Activated gamma-delta T cell treated with Interleukin-2 at 50 U/mL for 16 hours (primary cell): ENCODE data around the gene C9orf152.
"Not testable (repeated sequence)": the region's sequence is repeated elsewhere in the genome, so short reads cannot be mapped to it uniquely, and the experiment has no call there.

ENCODE experiments used
- DNase-seq: peaks from one replicate; pipeline ENCODE4 v3.0.0-alpha.2; 2020

Gene C9orf152, protein sequence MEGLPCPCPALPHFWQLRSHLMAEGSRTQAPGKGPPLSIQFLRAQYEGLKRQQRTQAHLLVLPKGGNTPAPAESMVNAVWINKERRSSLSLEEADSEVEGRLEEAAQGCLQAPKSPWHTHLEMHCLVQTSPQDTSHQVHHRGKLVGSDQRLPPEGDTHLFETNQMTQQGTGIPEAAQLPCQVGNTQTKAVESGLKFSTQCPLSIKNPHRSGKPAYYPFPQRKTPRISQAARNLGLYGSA

DNA sequence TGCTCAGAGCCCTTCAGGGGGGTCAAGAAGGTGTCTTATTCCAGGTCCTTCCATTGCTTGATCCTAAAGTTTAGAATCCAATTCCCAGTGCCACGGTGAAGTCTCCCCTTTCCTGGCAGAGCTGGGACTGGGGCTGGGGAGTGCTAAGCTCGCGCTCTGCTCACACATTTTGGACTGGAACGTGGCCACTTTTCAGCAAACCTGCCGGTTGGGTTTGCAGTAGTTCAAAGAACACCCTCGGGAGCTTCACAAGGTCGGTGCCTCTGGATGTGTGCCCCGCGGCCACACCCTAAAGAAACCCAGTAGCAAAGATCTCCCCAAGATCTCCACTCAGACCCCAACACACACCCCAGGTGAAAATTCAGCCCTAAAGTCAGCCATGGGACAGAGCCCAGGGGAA lies at the start of gene C9orf152:
C9orf152 (minus strand) TSS at position 129 of the 400 bp plus-strand sequence. CDS start 580 bp downstream, outside the sequence.
- no peak for DNase-seq

DNA sequence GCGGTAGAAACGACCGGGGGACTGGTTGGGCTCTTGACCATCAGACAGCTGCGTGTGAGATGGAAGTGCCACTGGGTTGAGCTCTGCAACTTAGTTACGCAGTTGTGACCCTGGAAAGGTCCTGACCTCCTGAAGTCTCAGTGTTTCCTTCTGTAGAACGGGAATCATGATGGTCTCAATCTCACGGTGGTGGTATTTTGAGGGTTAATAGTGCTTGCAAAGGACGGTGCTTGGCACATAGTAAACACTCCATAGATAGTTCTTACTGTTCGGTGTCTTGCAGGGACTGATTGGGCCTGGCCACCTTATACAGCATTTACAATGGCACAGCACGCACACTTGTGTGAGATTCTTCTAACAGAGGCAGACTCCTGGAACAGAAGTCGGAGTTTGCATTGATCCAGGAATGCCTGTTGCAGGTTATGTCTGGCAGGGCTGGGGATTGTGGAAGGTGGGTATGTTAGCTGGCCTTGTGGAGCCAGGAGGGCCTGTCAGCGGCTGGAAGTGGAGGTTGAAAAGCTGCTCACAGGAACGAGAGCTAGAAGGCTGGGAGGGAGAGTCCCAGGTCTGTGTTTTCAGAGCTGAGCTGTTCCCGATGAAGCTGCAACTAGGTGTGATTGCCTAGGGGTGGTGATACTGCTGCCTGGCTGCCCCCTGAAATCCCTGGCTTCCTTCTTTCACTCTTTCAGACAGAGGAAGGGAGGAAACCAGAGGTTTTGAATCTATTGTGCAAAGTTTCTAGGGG lies 49.3 kb upstream of the C9orf152 start:
- no peak for DNase-seq

DNA sequence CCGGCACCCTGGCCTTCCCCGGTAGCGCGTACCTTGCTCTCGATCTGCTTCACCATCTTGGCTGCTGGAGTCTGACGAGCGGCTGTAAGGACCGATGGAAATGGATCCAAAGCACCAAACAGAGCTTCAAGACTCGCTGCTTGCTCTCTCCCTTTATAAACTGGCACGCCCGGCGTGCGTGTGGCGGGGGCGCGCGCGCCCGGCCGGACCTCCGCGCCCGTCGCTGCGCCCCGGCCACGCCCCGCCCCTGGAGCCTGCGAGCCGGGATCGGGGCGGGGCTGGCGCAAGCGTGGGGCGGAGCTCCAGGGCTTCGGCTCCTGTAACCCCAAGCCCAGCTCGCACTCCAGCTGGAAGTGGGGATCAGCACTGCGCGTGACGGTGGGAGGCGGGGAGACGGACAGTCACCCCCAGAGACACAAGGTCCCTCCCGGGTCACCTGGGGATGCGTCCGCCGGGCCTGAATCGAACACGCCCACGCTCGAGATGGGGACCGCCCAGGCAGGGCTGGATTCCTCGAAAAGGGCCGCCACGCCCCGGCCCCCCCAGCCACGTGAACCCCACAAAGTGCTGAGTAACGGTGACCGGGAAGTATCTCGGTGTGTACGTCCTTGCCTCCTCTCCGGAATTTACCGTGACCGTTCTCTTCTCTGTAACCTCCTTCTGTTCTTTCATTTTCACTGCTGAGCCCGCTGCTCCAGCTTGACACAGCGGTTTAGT lies 48.6 kb upstream of the C9orf152 start, which contains the start of gene TXN:
TXN (minus strand) TSS at position 128 of the 717 bp plus-strand sequence; CDS start at position 56, 72 bp downstream.
- DNase-seq: peak; percentile 74

DNA sequence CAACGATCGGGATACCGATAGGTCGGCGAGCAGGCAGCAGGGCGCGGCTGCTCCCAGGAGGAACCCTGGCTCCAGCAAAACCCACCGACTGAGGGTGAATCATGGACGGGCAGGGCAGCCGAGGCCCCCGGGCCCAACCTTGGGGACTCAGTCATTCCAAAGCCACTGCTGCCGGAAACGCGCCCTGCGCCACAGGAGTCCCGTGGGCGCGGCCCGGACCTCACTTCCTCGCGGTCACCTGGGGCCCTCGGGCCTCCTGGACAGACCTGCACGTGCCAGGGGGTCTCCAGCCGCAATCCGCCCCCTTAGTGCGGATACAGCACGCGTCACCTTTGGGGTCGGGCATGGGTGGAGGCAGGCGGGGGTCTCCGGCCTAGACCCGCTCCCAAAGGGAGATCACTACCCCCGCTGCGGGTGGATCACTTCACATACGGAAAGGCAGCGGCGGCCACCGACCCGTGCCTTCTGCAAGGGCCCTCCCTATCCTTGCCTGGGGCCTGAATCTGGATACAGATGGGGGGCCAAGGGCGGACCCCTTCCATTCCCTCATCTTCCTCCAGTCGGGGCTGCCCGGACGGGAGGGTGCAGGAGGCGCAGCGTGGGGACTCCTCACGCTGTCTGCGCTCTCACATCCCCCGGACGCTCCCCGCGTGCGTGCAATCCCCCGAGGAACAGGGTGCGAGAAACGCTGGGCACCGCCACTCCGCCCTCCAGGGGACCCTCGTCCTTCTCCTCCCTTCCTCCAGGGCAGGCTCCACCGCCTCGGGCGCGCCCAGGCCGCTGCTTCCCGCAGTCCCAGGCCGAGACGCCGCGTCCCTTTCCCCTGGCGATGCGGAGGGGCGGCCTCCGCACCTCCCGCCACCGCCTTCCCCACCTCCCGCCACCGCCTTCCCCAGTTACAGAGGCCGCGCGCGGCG lies 47.8 kb upstream of the C9orf152 start:
- DNase-seq: peak; percentile 16

DNA sequence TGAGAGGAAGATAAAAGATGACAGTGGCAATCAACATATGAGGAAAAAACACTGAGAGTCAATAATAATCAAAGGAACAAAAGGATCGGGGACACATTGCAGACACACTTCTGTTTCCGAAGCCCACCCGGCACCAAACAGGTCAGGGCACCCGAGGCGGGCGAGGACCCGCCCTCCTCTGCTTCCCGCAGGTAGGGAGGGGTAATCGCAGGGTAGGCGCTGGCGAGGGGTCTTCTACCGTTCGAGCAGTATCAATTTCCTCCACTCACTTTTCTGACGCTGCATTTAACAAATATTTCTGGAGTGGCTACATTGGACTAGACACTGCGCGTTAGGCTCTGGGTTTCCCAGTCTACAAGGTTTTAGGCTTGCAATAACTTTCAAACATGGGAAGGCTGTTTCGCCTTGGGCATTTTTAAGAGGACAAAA lies 47.1 kb upstream of the C9orf152 start:
- no peak for DNase-seq

DNA sequence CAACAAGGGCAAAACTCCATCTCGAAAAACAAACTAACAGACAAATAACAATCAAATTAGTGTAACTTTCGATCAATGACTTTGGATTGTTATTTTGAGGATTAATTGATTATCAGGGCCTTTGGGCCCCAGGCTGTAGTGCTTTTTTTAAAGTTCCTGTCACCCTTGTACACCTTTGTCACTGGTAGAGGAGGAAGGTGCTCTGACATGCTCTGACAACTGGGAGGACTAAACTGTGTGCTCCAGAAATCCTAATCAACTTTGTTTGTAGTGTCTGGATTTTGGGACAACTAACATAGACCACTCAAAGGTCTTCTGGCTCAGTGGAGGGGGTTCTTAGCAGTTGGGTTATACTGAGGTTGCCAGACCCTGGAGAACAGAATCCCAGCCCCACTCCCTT lies 46.5 kb upstream of the C9orf152 start:
- no peak for DNase-seq

DNA sequence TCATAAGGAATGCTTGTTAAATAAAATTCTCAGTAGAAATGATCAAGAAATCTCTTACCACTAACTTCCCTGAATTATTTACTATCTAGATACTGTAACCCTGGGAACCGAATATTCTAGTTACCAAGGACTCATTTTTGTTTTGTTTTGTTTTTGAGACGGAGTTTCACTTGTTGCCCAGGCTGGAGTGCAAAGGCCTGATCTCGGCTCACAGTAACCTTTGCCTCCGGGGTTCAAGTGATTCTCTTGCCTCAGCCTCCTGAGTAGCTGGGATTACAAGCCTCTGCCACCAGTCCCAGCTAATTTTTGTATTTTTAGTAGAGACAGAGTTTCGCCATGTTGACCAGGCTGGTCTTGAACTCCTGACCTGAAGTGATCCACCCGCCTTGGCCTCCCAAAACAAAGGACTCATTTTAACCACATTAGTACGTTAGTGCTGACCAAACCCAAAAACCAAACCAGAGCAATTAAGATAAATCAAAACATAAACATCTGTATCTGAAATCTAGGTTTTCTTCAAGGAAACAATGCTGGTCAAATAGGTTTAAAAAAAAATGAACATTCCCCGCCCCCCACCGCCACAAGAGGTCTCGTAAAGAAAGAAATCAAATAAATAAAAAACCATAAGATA lies 44.7 kb upstream of the C9orf152 start:
- DNase-seq: no peak

DNA sequence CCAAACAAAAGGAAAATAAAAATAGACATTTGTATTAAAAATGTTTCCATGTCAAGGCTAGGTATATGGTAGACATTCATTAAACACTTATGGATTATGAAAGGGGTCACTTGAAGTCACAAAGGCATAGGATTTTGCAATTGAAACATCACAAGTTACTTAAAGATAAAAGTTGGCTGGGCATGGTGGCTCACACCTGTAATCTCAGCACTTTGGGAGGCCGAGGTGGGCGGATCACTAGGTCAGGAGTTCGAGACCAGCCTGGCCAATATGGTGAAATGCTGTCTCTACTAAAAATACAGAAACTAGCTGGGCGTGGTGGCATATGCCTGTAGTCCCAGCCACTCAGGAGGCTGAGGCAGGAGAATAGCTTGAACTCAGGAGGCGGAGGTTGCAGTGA lies 43.8 kb upstream of the C9orf152 start:
- DNase-seq: not testable (repeated sequence)

DNA sequence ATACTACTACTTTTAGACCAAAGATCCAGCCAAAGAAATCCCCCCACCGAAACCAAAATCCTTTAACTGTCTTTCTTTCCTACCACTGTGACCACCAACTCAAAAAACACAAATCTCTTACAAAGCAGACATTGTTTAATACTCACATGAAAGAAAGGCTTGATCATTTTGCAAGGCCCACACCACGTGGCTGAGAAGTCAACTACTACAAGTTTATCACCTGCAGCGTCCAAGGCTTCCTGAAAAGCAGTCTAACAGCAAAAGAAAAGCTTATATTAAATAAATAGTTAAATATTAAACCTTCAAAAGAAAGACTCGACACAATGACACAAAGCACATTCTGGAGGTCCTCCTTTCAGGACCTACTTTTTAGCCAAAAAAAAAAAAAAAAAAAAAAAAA lies 43.3 kb upstream of the C9orf152 start:
- DNase-seq: no peak

DNA sequence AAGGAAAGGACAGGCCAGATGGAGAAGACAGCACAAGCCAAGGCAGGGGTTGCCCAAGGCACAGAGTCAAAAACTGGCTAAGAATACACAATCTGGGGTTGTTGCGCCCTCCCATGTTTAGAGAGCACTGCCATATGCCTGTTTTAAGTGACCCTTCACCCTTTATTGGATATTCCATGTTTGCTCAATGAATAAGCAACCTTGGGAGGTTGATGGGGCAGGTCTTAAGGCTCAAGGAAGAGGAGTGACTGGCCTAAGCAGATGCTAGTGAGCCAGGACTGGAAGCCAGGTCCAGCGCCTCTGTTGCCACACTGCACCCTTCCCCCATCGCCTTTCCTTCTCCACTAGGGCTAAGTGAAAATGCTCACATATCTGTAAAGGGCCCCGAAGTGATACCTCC lies 41.6 kb upstream of the C9orf152 start:
- DNase-seq: no peak

DNA sequence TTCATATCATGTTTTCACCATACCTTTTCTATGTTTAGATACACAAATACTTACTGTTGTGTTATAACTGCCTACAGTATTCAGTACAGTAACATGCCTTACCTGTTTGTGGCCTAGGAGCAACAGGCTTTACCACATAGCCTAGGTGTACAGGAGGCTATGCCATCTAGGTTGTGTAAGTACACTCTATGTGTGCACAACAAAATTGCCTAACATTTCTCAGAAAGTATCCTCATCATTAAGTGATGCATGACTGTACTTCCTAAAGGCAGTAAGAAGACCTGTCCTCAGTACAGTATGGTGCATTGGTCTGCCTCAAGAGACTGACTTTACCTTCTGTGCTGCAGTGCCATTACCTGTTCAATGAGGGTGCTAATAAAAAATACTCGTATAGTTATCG lies 40.4 kb upstream of the C9orf152 start:
- no peak for DNase-seq

DNA sequence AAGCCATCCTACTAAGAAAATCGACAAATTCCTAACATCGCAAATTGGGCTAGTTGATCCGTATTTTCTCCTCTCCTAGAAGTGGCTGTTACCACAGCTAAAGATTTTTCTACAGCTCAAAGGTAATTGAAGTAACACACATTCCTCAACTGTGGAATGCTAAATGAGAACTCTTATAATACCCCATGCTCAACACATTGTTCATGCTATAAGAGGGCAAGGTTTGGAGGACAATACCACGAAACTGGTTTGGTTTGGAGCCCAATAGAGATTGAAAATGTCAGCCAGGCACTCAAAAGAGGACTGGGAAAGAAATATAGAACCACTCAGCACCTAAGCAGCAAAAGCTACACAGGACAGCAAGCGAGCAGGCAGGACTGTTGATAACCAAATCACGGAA lies 38.3 kb upstream of the C9orf152 start:
- DNase-seq: no peak

DNA sequence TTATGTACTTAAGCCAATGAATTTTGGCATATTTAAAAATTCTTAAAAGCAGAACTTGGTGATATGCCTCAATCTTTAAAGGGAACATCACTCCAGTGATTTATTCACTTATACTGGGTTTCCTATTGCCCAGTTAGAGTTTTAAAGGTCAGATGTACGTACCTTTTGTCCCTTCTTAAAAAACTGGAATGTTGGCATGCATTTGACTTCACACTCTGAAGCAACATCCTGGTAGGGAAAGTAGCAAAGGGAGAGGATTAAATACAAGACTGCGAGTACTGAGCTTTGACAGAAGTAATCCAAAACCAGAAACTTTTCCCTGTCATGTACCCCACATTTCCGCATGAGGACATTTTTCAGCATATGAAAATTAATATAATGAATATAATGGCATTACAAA lies 36.7 kb upstream of the C9orf152 start:
- DNase-seq: no peak

DNA sequence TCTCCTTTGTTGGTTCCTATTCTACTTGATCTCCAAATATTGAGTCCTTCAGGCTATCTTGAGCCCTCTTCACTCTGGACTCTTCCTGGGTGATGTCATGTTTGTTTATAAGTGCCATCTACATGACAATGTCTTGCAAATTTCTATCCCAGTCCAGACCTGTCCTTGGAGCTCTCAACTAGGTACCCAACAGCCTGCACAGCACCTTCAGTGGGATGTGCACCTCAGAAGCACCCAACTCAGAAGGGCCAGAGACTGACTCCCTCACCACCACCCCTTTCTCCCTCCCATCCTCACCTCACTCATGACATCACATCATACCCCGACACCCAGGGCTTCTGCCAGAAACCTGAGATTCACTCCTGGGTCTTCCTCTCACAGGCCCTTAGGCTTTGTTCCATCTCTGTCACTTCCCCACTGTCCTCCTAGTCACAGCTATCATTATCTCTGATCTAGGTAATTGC lies 33.9 kb upstream of the C9orf152 start:
- DNase-seq: no peak

DNA sequence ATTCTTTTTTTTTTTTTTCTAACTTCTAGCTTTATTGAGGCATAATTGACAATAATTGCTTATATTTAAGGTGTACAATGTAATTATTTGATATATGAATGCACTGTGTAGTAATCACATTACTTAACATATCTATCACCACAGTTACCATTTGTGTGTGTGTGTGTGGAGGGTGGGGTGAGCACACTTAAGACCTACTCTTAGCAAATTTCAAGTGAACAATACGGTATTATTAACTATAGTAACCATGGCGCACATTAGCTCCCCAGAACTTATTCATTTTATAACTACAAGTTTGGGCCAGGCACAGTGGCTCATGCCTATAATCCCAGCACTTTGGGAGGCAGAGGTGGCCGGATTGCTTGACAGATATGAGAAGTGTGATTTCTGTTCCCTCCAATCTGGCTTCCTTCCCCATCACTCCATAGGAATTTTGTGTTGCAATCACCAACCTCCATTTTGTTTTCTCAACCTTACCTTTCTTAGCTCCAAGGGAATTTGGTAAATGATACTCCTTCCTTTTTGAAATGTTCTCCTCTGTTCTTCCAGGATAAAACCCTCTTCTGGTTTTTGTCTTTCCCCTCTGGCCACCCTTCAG lies 33.4 kb upstream of the C9orf152 start:
- no peak for DNase-seq

DNA sequence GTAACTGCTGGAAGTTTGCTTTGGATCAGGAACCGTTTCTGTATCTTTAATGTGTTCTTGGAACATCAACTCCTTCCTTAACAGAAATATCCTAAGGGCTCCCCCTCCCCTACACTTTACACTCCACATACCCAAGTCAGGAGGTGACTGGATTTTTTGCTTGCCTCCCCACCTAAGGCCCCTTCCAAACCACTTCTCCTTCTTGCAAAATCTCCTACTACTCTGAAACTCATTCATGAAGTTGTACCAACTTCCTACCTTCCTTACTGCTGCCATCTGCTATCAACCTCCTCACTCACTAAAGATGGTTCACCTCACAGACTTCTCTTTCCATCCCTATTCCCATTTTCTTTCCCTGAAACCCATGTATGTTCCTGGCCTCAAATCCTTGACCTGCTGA lies 32.2 kb upstream of the C9orf152 start:
- DNase-seq: no peak

DNA sequence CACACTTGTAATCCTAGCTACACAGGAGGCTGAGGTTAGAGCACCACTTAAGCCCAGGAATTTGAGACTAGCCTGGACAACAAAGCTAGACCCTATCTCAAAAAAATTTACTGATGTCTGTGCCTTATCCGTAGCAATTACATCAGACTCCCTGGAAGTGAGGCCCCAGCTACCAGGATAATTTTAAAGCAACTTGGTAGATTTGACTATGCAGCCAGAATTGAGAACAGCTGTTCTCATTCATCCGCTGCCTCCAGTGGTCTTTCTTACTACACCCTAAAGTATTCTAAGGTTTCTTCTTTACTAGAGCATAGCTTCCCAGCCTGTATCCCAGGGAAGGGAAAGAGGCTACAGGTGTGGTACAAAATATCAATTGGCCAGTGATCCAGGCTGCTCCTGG lies 20.4 kb upstream of the C9orf152 start:
- DNase-seq: no peak

DNA sequence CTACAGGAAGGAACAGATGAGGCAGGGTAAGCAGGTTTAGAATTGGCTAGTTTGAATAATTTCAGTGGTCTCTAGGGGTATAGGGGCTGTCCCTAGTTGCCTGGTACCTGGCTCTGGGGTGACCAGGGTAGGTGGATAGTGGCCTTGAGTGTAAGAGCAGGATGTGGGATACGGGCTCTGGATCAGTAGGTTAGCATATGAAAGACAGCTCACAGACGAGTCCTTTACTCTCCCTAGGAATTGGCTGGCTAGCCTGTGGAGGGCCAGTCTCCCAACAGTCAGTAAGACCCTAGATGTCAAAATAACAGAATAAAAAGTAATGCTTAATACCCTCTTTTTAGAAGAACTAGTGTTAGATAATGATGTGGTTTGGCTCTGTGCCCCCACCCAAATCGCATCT lies 16.6 kb upstream of the C9orf152 start:
- DNase-seq: no peak

DNA sequence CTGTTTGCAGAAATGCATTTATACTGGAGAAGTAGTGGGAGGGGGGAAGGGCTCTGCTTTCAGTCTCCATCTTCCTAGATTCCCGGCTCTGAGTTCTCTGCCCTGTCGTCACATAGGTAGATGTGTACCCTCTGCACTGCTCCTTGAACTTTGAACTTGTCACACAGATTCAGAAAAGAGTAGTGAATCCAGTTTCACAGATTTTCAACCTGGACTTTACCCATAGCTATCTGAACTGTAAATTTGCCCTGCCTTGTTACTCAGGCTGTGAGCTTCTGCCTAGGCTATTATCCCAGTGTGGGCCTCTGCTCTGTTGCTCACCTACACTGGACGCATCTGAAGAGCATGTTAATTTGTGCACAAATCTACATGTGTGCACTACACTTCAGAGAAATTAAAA lies 12.8 kb upstream of the C9orf152 start:
- DNase-seq: no peak

DNA sequence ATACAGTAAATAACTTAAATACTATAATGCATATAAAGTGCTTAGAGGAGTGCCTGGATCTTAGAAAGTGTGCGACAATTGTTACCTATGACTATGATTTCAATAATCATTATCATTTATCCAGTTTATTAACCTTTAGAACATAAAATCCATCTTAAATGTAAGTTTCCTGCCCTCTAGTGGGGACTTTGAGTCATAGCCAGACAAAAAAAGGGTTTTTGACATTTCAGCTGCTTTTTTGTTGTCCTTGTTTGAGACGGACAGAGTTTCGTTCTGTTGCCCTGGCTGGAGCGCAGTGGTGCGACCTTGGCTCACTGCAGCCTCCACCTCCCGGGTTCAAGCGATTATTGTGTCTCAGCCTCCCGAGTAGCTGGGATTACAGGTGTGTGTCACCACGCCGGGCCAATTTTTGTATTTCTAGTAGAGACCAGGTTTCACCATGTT lies 9.7 kb upstream of the C9orf152 start:
- DNase-seq: no peak

DNA sequence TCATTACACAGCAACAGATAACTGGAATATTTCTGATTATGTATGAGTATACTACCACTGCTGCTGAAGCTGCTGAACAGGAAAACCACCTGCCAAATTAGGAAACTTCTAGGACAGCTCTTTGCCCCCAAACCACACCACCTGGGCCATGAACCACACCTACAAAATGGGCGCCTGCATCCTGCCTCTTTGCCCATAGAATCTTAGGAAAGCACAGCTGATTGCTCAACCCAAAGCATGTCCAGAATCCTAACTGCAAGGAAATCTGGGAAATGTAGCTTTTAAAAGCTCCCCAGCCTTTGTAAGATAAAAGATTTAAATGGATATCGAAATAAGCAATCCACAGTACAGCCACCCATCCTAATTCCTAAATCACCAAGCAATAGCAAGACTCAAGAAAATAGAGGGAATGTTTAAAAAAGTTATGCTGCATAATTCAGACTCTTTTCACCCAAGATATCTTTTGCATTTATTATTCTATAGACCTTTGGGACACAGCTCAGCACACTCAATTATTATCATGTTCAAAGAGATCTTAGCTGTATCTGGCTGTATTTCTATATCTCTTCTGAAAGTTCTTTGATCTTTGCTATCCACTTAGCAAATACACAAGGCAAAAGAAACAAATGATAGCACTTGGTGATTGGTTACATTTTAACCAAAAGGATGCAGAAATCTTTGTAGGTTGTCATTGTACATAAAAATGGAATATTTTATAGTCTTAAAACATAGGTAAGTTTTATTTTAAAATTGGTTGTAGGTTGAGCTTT lies 6.8 kb upstream of the C9orf152 start:
- no peak for DNase-seq
